GM18951 (cell line): ENCODE results near the gene RAP1GAP2.

Experiments
- POLR2A ChIP-seq: IDR thresholded peaks from 4 replicates; pipeline ENCODE4 v1.6.1; 2011; ENCODE audit warnings: mild to moderate bottlenecking; ENCODE audit not compliant: insufficient read length, insufficient read depth; ENCODE audit errors: extremely low read depth
- in situ Hi-C: fragments of 300-500 bp; cut with MboI; formaldehyde crosslinking; loops from one replicate; pipeline ENCODE4 v1.12.0; 2022; ENCODE audit warnings: low sequenced_read_pairs, mixed read lengths, inconsistent platforms; ENCODE audit not compliant: unreplicated experiment

The RAP1GAP2 gene

GRCh38 chr17:3008336-3009288 is 212.4 kb downstream of the RAP1GAP2 start:
- no peak for TF ChIP-seq POLR2A
- in situ Hi-C loops: loop anchor here (10.0 kb wide), 1 partner anchor 154 kb away; no protein-coding TSS in a partner anchor

GRCh38 chr17:3009411-3009920 is 213.2 kb downstream of the RAP1GAP2 start:
- in situ Hi-C loops: loop anchor here (10.0 kb wide), 1 partner anchor 155 kb away; no protein-coding TSS in a partner anchor

DNA sequence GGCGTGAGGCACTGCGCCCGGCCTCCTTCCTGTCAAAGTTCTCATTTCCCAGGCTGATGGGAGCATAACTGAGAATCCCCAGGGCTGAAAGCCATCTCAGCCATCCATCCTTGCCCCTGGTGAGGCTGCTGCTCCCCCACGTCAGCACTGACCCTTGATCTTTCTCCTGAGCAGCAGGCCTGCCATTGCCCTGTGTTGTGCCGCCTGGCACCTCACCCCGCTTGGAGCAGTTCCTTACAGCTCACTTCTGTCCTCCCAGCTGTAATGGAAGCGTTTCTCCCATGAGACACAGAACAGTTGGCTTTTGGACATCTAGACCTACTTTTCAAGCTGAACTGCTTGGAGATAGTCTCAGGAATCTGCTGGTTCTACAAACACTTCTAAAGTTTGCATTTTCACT is 215.7 kb downstream of the RAP1GAP2 start:
- no peak for TF ChIP-seq POLR2A
- in situ Hi-C loops: no loop called here

More at GRCh38 chr17:3009411-3009920, 213.2 kb downstream of the RAP1GAP2 start:
- TF ChIP-seq POLR2A: no peak

DNA sequence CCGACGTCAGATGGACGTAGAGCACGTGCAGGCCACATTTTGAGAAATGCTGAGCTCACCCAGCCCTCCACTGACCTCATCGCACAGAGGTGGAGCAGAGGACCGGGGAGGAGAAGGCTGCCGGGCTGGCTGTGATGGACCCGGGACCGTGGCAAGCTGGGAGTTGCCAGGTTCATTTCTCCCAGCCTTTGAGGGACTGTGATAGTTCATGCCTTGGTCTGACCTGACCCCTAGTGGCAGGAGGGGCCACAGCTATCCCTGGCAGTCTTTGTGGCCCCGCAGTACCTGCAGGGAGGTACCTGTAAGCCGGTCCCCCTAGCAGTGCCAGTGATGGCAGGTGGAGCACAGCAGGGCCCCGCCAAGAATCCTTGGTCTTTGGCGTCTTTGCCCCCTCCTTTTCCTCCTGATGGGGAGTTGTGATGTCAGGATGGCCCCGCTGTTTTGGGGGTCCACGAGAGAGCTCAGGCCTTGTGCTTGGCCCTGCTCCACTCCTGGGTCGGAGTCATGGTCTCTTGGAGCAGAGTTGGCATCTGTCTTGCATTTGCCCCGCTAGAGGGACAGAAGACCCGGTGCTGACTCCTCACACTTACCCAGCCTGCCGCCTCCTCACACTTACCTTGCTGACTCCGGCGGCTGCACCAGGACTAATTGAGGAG is 216.8 kb downstream of the RAP1GAP2 start:
- no peak for TF ChIP-seq POLR2A
- in situ Hi-C loops: no loop called here

DNA sequence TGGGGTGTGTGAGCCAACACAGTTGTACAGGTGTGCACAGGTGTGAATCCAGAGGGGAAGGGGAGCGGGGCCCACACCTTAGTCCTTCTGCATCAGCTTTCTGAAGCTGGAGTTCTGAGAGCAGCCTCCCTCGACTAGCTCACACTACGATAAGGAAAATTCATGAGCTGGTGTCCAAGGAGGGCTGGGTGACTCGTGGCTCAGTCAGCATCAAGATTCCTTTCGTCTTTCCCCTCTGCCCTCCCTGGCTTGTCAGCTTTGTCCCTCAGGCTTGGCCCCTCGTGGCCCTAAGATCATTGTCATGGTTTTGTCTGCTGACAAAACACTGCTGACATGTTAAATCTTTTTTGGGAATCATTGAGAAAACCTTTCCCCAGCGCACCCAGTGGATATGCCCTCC is 219.7 kb downstream of the RAP1GAP2 start:
- in situ Hi-C loops: no loop called here
- no peak for TF ChIP-seq POLR2A

- in situ Hi-C loops: no loop called here
- no peak for TF ChIP-seq POLR2A
Observed at GRCh38 chr17:3017936-3018335, 221.7 kb downstream of the RAP1GAP2 start.

DNA sequence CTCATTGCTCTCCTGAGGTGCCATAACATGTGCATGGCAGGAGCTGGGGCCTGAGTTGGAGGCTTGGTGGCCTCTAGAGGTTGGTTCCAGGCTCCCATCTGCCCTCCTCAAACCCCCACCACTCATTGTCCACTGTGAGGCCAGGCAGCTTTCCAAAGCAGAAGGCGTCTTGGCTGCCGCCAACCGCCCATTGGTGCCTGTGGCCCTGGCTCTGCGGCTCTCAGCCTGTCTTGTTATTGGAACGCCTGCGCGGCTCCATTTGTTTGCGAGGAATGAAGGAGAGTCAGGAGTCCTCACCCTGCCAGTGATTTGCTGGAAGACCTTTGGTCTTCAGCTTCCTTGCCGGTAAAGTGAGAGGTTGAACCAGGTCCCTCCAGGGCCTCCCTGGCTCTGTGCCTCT is 223.5 kb downstream of the RAP1GAP2 start:
- in situ Hi-C loops: no loop called here
- TF ChIP-seq POLR2A: no peak

- TF ChIP-seq POLR2A: no peak
- in situ Hi-C loops: no loop called here
Observed at GRCh38 chr17:3020381-3020780, 224.1 kb downstream of the RAP1GAP2 start.

DNA sequence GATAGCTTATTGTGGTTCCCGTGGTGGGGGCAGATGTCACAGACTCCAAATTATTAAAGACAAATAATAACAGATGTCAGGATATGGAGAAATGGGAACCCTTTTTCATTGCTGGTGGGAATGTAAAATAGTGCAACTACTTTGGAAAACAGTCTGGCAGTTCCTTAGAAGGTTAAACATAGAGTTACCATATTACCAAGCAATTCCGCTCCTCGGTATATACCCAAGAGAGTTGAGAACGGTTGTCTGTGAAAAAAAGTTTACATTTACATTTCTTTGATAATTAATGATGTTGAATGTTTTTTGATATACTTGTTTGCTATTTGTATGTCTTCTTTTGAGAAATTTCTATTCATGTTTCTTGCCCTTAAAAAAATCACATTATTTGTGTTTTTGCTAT is 226.0 kb downstream of the RAP1GAP2 start:
- in situ Hi-C loops: no loop called here
- TF ChIP-seq POLR2A: no peak

- TF ChIP-seq POLR2A: no peak
- in situ Hi-C loops: no loop called here
Observed at GRCh38 chr17:3024346-3024745, 228.1 kb downstream of the RAP1GAP2 start.

- no peak for TF ChIP-seq POLR2A
- in situ Hi-C loops: no loop called here
Observed at GRCh38 chr17:3025421-3026124, 229.3 kb downstream of the RAP1GAP2 start.

DNA sequence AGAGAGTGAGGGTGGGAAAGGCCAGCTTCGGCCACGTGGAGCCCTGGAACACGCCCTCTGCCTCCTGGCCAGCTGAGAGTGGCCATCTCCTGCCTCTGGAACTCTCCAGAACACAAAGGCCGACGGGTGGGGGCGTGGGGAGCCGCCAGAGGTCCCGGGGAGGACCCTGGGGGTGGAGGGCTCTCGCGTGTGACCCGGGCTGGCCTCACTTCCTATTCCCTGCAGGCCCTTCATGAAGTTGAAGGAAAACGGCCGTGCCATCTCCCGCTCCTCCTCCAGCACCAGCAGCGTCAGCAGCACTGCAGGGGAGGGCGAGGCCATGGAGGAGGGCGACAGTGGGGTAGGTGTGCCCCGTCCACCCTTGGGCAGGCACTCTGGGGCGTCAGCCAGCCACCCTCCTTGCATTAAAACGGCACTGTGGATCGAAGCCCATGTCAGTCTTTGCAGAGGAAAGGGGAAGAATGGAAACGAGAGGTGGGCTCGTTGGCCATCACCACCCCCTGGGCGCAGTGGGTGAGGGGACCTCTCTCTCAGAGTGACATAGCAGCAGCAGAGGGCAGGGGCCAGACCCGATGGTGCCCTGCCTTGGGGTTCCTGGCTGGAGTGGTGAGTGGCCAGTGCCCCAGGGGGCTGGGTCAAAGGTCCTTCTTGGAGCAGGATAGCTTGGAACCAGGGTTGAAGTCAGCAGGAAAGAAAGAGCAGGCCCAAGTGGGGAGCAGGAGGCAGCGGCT is 230.1 kb downstream of the RAP1GAP2 start:
- no peak for TF ChIP-seq POLR2A
- in situ Hi-C loops: no loop called here
